ENCODE measurements around the gene LYPD6B. TPM values are rescaled to one million over a fixed set of nuclear protein-coding genes. Genes with fewer than 3 reads are reported as not detected.

LYPD6B gene
- total RNA-seq, 2 donors from 2014 or later = 12.6 to 14.5 TPM

GRCh38 chr2:149068225-149068995, 29.9 kb downstream of the LYPD6B start:
- H3K36me3 ChIP-seq (ENCODE audit: control insufficient read depth, insufficient read depth, low read length) = no peaks in the 10 kb centered on the region
- H3K4me1 Mint-ChIP-seq = peaks cover 58% of the 10 kb centered on the region
- WGBS, 2 experiments (ENCODE audit: insufficient coverage in 1 of 2, insufficient read length in 1 of 2) = 83 to 92% methylated on average over 5 of the region's 6 CpGs

GRCh38 chr2:149068996-149069888, 30.7 kb downstream of the LYPD6B start:
- no peaks in the 10 kb centered on the region for H3K9me3 ChIP-seq (ENCODE audit: control insufficient read depth, low read length)
- no peak overlapping the region for H3K9ac ChIP-seq (ENCODE audit: extremely low read depth, low read length, poor library complexity, severe bottlenecking)
- Mint-ChIP-seq H3K9me3 (peaks cover 5% of the 10 kb centered on the region), H3K27me3 (ENCODE audit: insufficient read depth) (peaks cover 15% of the 10 kb centered on the region), H3K27ac (no peak overlapping the region), H3K4me1 (peaks cover 57% of the 10 kb centered on the region), H3K36me3 (ENCODE audit: low read depth) (no peaks in the 10 kb centered on the region), H3K4me3 (no peak overlapping the region)
- H3K36me3 ChIP-seq (ENCODE audit: control insufficient read depth, insufficient read depth, low read length) = no peaks in the 10 kb centered on the region
- DNase-seq = no peak
- H3K4me3 ChIP-seq (ENCODE audit: low read length) = no peak overlapping the region
- peaks cover 15% of the 10 kb centered on the region for H3K27me3 ChIP-seq (ENCODE audit: control insufficient read depth, insufficient read depth, low read length, poor library complexity, severe bottlenecking)
- H3K4me1 ChIP-seq (ENCODE audit: control insufficient read depth, insufficient read depth, low read length) = peaks cover 9% of the 10 kb centered on the region
- 83 to 98% methylated on average over 4 to 5 of the region's 5 CpGs for WGBS, 2 experiments (ENCODE audit: insufficient coverage in 1 of 2, insufficient read length in 1 of 2)
- no peak for TF ChIP-seq CTCF (conservative IDR thresholded peaks at IDR 0.05)
- H3K27ac ChIP-seq (ENCODE audit: low read depth, low read length) = no peak overlapping the region

More at GRCh38 chr2:149068225-149068995, 29.9 kb downstream of the LYPD6B start:
- Histone ChIP-seq H3K27me3 (ENCODE audit: control insufficient read depth, insufficient read depth, low read length, poor library complexity, severe bottlenecking) (peaks cover 8% of the 10 kb centered on the region), H3K27ac (ENCODE audit: low read depth, low read length) (no peak overlapping the region), H3K4me3 (ENCODE audit: low read length) (no peak overlapping the region), H3K9me3 (ENCODE audit: control insufficient read depth, low read length) (no peaks in the 10 kb centered on the region), H3K4me1 (ENCODE audit: control insufficient read depth, insufficient read depth, low read length) (peaks cover 9% of the 10 kb centered on the region), H3K9ac (ENCODE audit: extremely low read depth, low read length, poor library complexity, severe bottlenecking) (no peak overlapping the region)
- H3K4me3 Mint-ChIP-seq = no peak overlapping the region
- no peaks in the 10 kb centered on the region for H3K36me3 Mint-ChIP-seq (ENCODE audit: low read depth)
- H3K9me3 Mint-ChIP-seq = peaks cover 5% of the 10 kb centered on the region
- H3K27ac Mint-ChIP-seq = no peak overlapping the region
- DNase-seq = no peak
- TF ChIP-seq CTCF (conservative IDR thresholded peaks at IDR 0.05) = no peak
- H3K27me3 Mint-ChIP-seq (ENCODE audit: insufficient read depth) = peaks cover 7% of the 10 kb centered on the region

- Mint-ChIP-seq H3K36me3 (ENCODE audit: low read depth) (no peaks in the 10 kb centered on the region), H3K27me3 (ENCODE audit: insufficient read depth) (peaks cover 16% of the 10 kb centered on the region), H3K4me3 (no peak overlapping the region), H3K9me3 (peaks cover 5% of the 10 kb centered on the region), H3K27ac (peak overlapping the region; percentile 48), H3K4me1 (peaks cover 47% of the 10 kb centered on the region)
- peaks cover 15% of the 10 kb centered on the region for H3K27me3 ChIP-seq (ENCODE audit: control insufficient read depth, insufficient read depth, low read length, poor library complexity, severe bottlenecking)
- no peaks in the 10 kb centered on the region for H3K9me3 ChIP-seq (ENCODE audit: control insufficient read depth, low read length)
- H3K4me1 ChIP-seq (ENCODE audit: control insufficient read depth, insufficient read depth, low read length) = peaks cover 6% of the 10 kb centered on the region
- DNase-seq = no peak
- WGBS, 2 experiments (ENCODE audit: insufficient coverage in 1 of 2, insufficient read length in 1 of 2) = 47 to 53% methylated on average over 3 to 9 of the region's 9 CpGs
- no peaks in the 10 kb centered on the region for H3K36me3 ChIP-seq (ENCODE audit: control insufficient read depth, insufficient read depth, low read length)
- H3K4me3 ChIP-seq (ENCODE audit: low read length) = peak overlapping the region; percentile 20
- no peak overlapping the region for H3K9ac ChIP-seq (ENCODE audit: extremely low read depth, low read length, poor library complexity, severe bottlenecking)
- H3K27ac ChIP-seq (ENCODE audit: low read depth, low read length) = no peak overlapping the region
- TF ChIP-seq CTCF (conservative IDR thresholded peaks at IDR 0.05) = no peak
Measured at GRCh38 chr2:149070681-149071320, 32.3 kb downstream of the LYPD6B start.
